ENCODE measurements around the gene CRYGB.

CRYGB gene

GRCh38 chr2:208146006-208146405 lies at the start of gene CRYGB:
CRYGB (minus strand) TSS chr2:208146158; CDS start chr2:208146120, 38 bp downstream.
- H3K36me3 ChIP-seq (ENCODE audit: control insufficient read depth, insufficient read depth, low read length): no peaks in the 10 kb centered on the region
- no peak within 1 kb of the TSS for H3K9ac ChIP-seq (ENCODE audit: low read length)
- H3K27me3 ChIP-seq (ENCODE audit: control insufficient read depth, insufficient read depth, low read length): no peaks in the 10 kb centered on the region
- no peak within 1 kb of the TSS for H3K4me3 ChIP-seq (ENCODE audit: low read length)
- H3K4me1 ChIP-seq (ENCODE audit: control insufficient read depth, insufficient read depth, low read length): no peaks in the 10 kb centered on the region
- no peak within 1 kb of the TSS for H3K27ac ChIP-seq (ENCODE audit: low read depth, low read length)

GRCh38 chr2:208195531-208195930 lies 49.6 kb upstream of the CRYGB start:
- Histone ChIP-seq H3K27ac (ENCODE audit: low read depth, low read length) (no peak overlapping the region), H3K4me1 (ENCODE audit: control insufficient read depth, insufficient read depth, low read length) (no peaks in the 10 kb centered on the region), H3K9ac (ENCODE audit: low read length) (no peak overlapping the region), H3K27me3 (ENCODE audit: control insufficient read depth, insufficient read depth, low read length) (no peaks in the 10 kb centered on the region), H3K36me3 (ENCODE audit: control insufficient read depth, insufficient read depth, low read length) (no peaks in the 10 kb centered on the region), H3K4me3 (ENCODE audit: low read length) (no peak overlapping the region)

DNA sequence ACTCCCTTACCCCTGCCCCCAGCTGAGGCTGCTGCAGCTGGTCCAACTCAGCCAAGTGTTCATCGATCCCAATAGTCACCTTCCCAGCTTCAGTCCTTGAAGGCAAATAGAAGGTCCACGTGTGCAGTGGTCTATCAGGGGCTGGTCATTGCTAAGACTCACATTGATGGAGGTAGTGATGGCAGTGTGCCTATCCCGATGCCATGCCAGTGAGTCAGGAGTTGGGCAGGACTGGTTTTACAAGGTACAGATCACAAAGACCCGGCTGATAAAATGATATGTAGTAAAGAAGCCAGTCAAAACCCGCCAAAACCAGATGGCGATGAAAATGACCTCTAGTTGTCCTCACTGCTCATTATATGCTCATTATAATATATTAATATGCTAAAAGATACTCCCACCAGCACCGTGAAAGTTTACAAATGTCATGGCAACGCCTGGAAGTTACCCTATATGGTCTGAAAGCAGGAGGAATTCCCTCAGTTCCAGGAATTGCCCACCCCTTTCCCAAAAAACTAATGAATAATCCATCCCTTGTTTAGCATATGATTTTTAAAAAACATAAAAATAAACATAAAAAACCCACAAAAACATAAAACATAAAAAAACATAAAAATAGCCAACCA lies 46.8 kb upstream of the CRYGB start:
- H3K4me3 ChIP-seq (ENCODE audit: low read length): no peak overlapping the region
- H3K27me3 ChIP-seq (ENCODE audit: control insufficient read depth, insufficient read depth, low read length): no peaks in the 10 kb centered on the region
- H3K27ac ChIP-seq (ENCODE audit: low read depth, low read length): no peak overlapping the region
- H3K9ac ChIP-seq (ENCODE audit: low read length): no peak overlapping the region
- H3K4me1 ChIP-seq (ENCODE audit: control insufficient read depth, insufficient read depth, low read length): no peaks in the 10 kb centered on the region
- no peaks in the 10 kb centered on the region for H3K36me3 ChIP-seq (ENCODE audit: control insufficient read depth, insufficient read depth, low read length)

DNA sequence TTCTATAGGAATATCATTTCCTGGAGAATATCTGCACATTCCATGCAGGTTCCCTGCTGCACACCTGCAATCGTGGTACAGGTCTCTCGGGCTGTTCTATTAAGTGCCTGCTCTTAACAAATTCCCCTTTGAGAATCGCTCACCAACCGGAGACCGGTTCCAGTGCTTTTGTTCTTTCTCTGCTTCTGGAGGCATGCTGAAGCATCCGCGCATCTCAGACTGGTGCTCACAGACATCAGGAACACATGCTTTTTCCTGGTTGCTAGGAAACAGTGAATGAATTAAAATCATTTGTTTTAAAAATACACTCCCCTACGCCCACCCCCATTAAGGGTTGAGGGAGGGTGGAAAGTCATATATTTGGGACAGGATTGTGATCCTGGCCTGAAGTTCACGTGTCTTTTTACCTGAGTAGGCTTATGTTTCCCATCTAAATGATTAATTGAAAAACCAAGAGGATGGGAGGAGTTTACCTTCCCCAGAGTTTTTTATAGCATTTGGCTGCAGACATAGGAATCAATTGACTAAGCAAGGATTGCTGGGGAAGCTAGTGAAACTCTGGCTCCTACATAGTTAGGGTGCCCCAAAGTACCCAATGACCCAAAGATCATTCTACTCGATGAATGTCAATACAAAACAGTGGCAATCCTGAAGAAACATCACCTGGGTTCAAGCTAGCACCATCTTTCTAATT lies 44.0 kb upstream of the CRYGB start, which contains the start of gene C2orf80:
TSS of gene C2orf80 (minus strand) at position 221 of the 694 bp plus-strand sequence. CDS start 3,044 bp downstream, outside the sequence.
- no peak within 1 kb of the TSS for H3K9ac ChIP-seq (ENCODE audit: low read length)
- H3K4me3 ChIP-seq (ENCODE audit: low read length): no peak within 1 kb of the TSS
- H3K27me3 ChIP-seq (ENCODE audit: control insufficient read depth, insufficient read depth, low read length): no peaks in the 10 kb centered on the region
- H3K27ac ChIP-seq (ENCODE audit: low read depth, low read length): no peak within 1 kb of the TSS
- H3K4me1 ChIP-seq (ENCODE audit: control insufficient read depth, insufficient read depth, low read length): no peaks in the 10 kb centered on the region
- no peaks in the 10 kb centered on the region for H3K36me3 ChIP-seq (ENCODE audit: control insufficient read depth, insufficient read depth, low read length)

DNA sequence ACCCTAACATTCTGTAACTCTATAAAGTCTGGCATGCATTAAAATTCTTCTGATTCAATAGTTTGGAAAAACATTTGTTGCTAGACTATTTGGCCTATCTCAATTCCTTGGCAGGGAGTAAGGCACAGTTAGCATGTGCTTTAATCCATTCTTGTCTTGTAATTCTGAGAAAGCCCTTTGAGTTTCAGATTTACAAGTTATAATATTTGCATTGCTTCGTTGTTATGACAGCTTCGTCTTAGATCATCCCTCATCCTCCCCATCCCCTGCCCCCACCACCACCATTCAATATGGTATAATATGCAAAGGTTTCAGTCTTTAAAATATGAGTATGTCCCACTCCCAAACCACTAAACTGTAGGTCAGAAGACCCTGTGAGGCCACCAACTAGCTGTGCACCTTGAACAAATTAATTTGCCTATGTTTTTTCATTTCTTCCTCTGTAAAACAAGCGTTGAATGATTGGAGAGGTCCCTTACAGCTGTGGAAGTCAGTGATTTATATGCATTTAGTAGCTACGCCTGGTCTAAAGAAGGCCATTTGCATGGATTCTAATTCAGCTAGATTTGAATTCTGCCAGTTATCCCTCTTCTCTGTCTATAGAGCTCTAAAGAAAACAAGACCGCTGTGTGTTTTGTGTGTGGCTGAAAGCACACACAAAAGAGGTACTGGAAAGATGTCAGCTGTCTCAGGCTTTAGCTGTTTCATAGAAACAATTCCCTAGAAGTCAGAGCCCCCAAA lies 43.3 kb upstream of the CRYGB start:
- H3K4me3 ChIP-seq (ENCODE audit: low read length): no peak overlapping the region
- H3K27ac ChIP-seq (ENCODE audit: low read depth, low read length): no peak overlapping the region
- no peaks in the 10 kb centered on the region for H3K4me1 ChIP-seq (ENCODE audit: control insufficient read depth, insufficient read depth, low read length)
- H3K27me3 ChIP-seq (ENCODE audit: control insufficient read depth, insufficient read depth, low read length): no peaks in the 10 kb centered on the region
- no peaks in the 10 kb centered on the region for H3K36me3 ChIP-seq (ENCODE audit: control insufficient read depth, insufficient read depth, low read length)
- no peak overlapping the region for H3K9ac ChIP-seq (ENCODE audit: low read length)

GRCh38 chr2:208186893-208187292 lies 40.9 kb upstream of the CRYGB start:
- Histone ChIP-seq H3K27ac (ENCODE audit: low read depth, low read length) (no peak overlapping the region), H3K4me3 (ENCODE audit: low read length) (no peak overlapping the region), H3K9ac (ENCODE audit: low read length) (no peak overlapping the region)

GRCh38 chr2:208186465-208186864 lies 40.5 kb upstream of the CRYGB start:
- no peaks in the 10 kb centered on the region for H3K27me3 ChIP-seq (ENCODE audit: control insufficient read depth, insufficient read depth, low read length)

More at GRCh38 chr2:208186893-208187292, 40.9 kb upstream of the CRYGB start:
- no peaks in the 10 kb centered on the region for H3K36me3 ChIP-seq (ENCODE audit: control insufficient read depth, insufficient read depth, low read length)
- H3K27me3 ChIP-seq (ENCODE audit: control insufficient read depth, insufficient read depth, low read length): no peaks in the 10 kb centered on the region
- no peaks in the 10 kb centered on the region for H3K4me1 ChIP-seq (ENCODE audit: control insufficient read depth, insufficient read depth, low read length)

GRCh38 chr2:208183972-208184705 lies 38.2 kb upstream of the CRYGB start:
- no peak overlapping the region for H3K27ac ChIP-seq (ENCODE audit: low read depth, low read length)
- no peaks in the 10 kb centered on the region for H3K36me3 ChIP-seq (ENCODE audit: control insufficient read depth, insufficient read depth, low read length)
- H3K9ac ChIP-seq (ENCODE audit: low read length): no peak overlapping the region
- no peaks in the 10 kb centered on the region for H3K27me3 ChIP-seq (ENCODE audit: control insufficient read depth, insufficient read depth, low read length)
- no peaks in the 10 kb centered on the region for H3K4me1 ChIP-seq (ENCODE audit: control insufficient read depth, insufficient read depth, low read length)
- H3K4me3 ChIP-seq (ENCODE audit: low read length): no peak overlapping the region

More at GRCh38 chr2:208186465-208186864, 40.5 kb upstream of the CRYGB start:
- no peaks in the 10 kb centered on the region for H3K4me1 ChIP-seq (ENCODE audit: control insufficient read depth, insufficient read depth, low read length)
- H3K4me3 ChIP-seq (ENCODE audit: low read length): no peak overlapping the region
- H3K36me3 ChIP-seq (ENCODE audit: control insufficient read depth, insufficient read depth, low read length): no peaks in the 10 kb centered on the region
- H3K27ac ChIP-seq (ENCODE audit: low read depth, low read length): no peak overlapping the region
- no peak overlapping the region for H3K9ac ChIP-seq (ENCODE audit: low read length)

DNA sequence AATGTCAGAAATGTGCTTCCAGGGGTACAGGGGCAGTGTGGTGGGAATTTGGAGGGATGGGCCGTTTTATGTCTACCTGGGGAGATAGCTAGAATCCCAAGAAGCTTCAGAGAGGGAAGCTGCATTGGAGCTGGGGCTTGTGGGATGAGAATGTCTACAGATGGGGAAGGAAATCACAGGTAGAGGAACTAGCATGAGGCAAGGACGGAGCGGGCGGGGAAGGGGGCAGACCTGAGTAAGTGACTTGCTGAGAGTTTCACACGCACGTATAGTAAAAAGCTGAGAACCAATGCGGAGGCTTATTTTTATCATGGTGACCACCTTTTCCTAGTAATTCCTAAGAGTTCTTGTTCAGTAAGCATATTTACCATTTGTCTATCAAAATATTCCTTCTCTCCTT lies 37.6 kb upstream of the CRYGB start:
- no peak overlapping the region for H3K27ac ChIP-seq (ENCODE audit: low read depth, low read length)
- H3K4me1 ChIP-seq (ENCODE audit: control insufficient read depth, insufficient read depth, low read length): no peaks in the 10 kb centered on the region
- no peak overlapping the region for H3K4me3 ChIP-seq (ENCODE audit: low read length)
- H3K36me3 ChIP-seq (ENCODE audit: control insufficient read depth, insufficient read depth, low read length): no peaks in the 10 kb centered on the region
- H3K9ac ChIP-seq (ENCODE audit: low read length): no peak overlapping the region
- H3K27me3 ChIP-seq (ENCODE audit: control insufficient read depth, insufficient read depth, low read length): no peaks in the 10 kb centered on the region

DNA sequence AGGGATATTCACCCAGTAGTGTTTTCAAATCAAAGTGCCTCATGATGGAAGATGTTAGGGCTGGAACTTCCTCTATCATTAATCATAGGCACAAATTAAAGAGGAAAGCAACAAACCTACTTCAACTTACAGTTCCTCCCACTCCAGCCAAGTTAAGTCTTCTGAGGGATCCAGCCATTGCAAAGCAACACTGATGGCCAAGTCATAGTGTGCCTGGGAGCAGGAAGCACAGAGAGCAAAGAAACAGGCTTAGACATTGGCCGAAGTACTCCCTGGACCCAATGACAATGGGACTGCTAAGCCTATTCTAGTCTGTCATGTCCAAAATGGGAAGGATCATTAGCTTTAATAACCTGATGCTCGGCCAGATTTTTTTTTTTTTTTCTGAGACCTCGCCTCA lies 36.9 kb upstream of the CRYGB start:
- Histone ChIP-seq H3K36me3 (ENCODE audit: control insufficient read depth, insufficient read depth, low read length) (no peaks in the 10 kb centered on the region), H3K4me1 (ENCODE audit: control insufficient read depth, insufficient read depth, low read length) (no peaks in the 10 kb centered on the region), H3K9ac (ENCODE audit: low read length) (no peak overlapping the region), H3K27me3 (ENCODE audit: control insufficient read depth, insufficient read depth, low read length) (no peaks in the 10 kb centered on the region), H3K4me3 (ENCODE audit: low read length) (no peak overlapping the region), H3K27ac (ENCODE audit: low read depth, low read length) (no peak overlapping the region)

GRCh38 chr2:208179028-208179609 lies 33.2 kb upstream of the CRYGB start:
- H3K4me3 ChIP-seq (ENCODE audit: low read length): no peak overlapping the region
- H3K27ac ChIP-seq (ENCODE audit: low read depth, low read length): no peak overlapping the region
- no peaks in the 10 kb centered on the region for H3K27me3 ChIP-seq (ENCODE audit: control insufficient read depth, insufficient read depth, low read length)
- H3K36me3 ChIP-seq (ENCODE audit: control insufficient read depth, insufficient read depth, low read length): no peaks in the 10 kb centered on the region
- no peak overlapping the region for H3K9ac ChIP-seq (ENCODE audit: low read length)
- no peaks in the 10 kb centered on the region for H3K4me1 ChIP-seq (ENCODE audit: control insufficient read depth, insufficient read depth, low read length)

DNA sequence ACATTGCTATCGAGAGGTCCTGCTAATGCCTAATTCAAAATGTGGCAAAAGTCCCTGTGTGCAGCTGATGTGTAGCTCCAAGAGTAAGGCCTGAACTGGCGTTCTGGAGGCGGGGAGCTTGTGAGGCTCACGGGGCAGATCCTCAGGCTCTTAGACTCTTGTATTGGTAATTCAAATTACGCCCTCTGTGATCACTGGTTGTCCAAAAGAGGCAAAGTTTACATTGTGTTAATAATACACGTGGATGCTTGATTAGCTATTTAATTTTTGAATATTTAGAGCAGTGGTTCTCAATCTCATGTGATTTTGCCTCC lies 29.8 kb upstream of the CRYGB start:
- H3K36me3 ChIP-seq (ENCODE audit: control insufficient read depth, insufficient read depth, low read length): no peaks in the 10 kb centered on the region
- no peak overlapping the region for H3K27ac ChIP-seq (ENCODE audit: low read depth, low read length)
- H3K4me1 ChIP-seq (ENCODE audit: control insufficient read depth, insufficient read depth, low read length): no peaks in the 10 kb centered on the region
- H3K9ac ChIP-seq (ENCODE audit: low read length): no peak overlapping the region
- no peak overlapping the region for H3K4me3 ChIP-seq (ENCODE audit: low read length)
- no peaks in the 10 kb centered on the region for H3K27me3 ChIP-seq (ENCODE audit: control insufficient read depth, insufficient read depth, low read length)
